OCI-LY7 (cell line): ENCODE data around the gene CPHXL2.

ENCODE experiments used
- CTCF ChIP-seq: fragments of 200-600 bp; sonication (generic); conservative IDR thresholded peaks from 2 replicates; pipeline ENCODE4 v1.5.1; 2014; ENCODE audit warnings: mild to moderate bottlenecking, antibody characterized with exemption, low read length, moderate library complexity, mixed read lengths
- EZH2phosphoT487 ChIP-seq: fragments of 200-600 bp; sonication (generic); IDR thresholded peaks from 2 replicates; pipeline ENCODE4 v1.6.1; 2018; ENCODE audit warnings: low read depth, borderline replicate concordance, mild to moderate bottlenecking, mixed run types, antibody characterized with exemption, low read length, moderate library complexity, mixed read lengths

- TF ChIP-seq CTCF (no peak), EZH2phosphoT487 (no peak)
Observed at GRCh38 chr16:75624921-75625334, 51.9 kb downstream of the CPHXL2 start.
